Left lung (tissue), 10 donors: ENCODE results near the gene IGSF21. TPM values are rescaled to one million over a fixed set of nuclear protein-coding genes. Genes with fewer than 3 reads are reported as not detected.

Experiments used
- ATAC-seq: fragments of 200-7000 bp; cut with Tn5 transposase; one replicate; pipeline ENCODE4 v1.9.1; 2020; ENCODE audit warnings: moderate library complexity
- DNase-seq, 4 donors: peaks; one replicate each; pipeline ENCODE4 v3.0.0-alpha.2; 2013 to 2020
- H3K27ac ChIP-seq, 2 donors: fragments of 200-600 bp; sonication (generic) in 1 of 2; one replicate each; pipeline versions ENCODE4 v1.5.0 to v1.8.0; 2020 to 2021
- H3K27me3 ChIP-seq, 2 donors: fragments of 200-600 bp; sonication (generic) in 1 of 2; one replicate each; pipeline versions ENCODE4 v1.5.0 to v1.8.0; 2020 to 2021
- H3K36me3 ChIP-seq, 2 donors: fragments of 200-600 bp; sonication (generic) in 1 of 2; one replicate each; pipeline versions ENCODE4 v1.5.0 to v1.8.0; 2020 to 2021
- H3K4me1 ChIP-seq, 2 donors: fragments of 200-600 bp; one replicate each; pipeline ENCODE4 v1.8.0; 2021
- H3K4me3 ChIP-seq, 2 donors: fragments of 200-600 bp; sonication (generic) in 1 of 2; one replicate each; pipeline versions ENCODE4 v1.5.0 to v1.8.0; 2020 to 2021; ENCODE audit warnings: mild to moderate bottlenecking in 1 of 2
- H3K9me3 ChIP-seq, 2 donors: fragments of 200-600 bp; sonication (generic) in 1 of 2; one replicate each; pipeline versions ENCODE4 v1.5.0 to v1.8.0; 2020 to 2021
- CTCF ChIP-seq, 2 donors: fragments of 200-600 bp; sonication (generic) in 1 of 2; IDR thresholded peaks; one replicate each; pipeline versions ENCODE4 v1.5.0 to v1.8.0; 2021; ENCODE audit warnings: antibody characterized with exemption in 2 of 2
- intact Hi-C, 2 donors: fragments of 100-400 bp; cut with DNase I; formaldehyde crosslinking; loops; one replicate each; pipeline versions ENCODE4 v1.11.2 to v1.14.2; 2022
- polyA plus RNA-seq, 6 donors: library from polyadenylated mRNA; unstranded; fragments of 120-200 nt; gene quantifications; one replicate each; pipeline ENCODE4 v1.2.1, GENCODE V29; 2013; ENCODE audit not compliant: insufficient read length in 6 of 6
- total RNA-seq, 2 donors: library from RNA; stranded (reverse); fragmentation: NEBNext Ultra II Directional; extraction: Animal tissue kit (Norgen Biotek cat#: 25700); gene quantifications; one replicate each; pipeline ENCODE4 v1.2.1, GENCODE V29; 2021
- donor health status: DM: no; HTN: yes; CAD: no.
- donor health status: DM: no; HTN: no; CAD: no.

Gene IGSF21
- total and polyA plus RNA-seq, 8 donors: 0.14 to 1.2 (median 0.25) TPM; not detected in 2

- intact Hi-C loops: no loop called here
- no peak overlapping the region for H3K27ac ChIP-seq
- ATAC-seq: no peak
- no peaks in the 10 kb centered on the region for H3K36me3 ChIP-seq
- no peak for TF ChIP-seq CTCF (IDR thresholded peaks at IDR 0.05)
- H3K4me3 ChIP-seq: no peak overlapping the region
- no peak for DNase-seq
- H3K9me3 ChIP-seq: no peaks in the 10 kb centered on the region
- H3K27me3 ChIP-seq: peaks cover 67 to 94% of the 10 kb centered on the region in 2 donors
- peaks cover 0 to 11% of the 10 kb centered on the region in 2 donors for H3K4me1 ChIP-seq
Measured at GRCh38 chr1:18108299-18109057, 880 bp downstream of the IGSF21 start.

GRCh38 chr1:18109058-18109755, 1.6 kb downstream of the IGSF21 start:
- Histone ChIP-seq H3K27ac (no peak overlapping the region), H3K27me3 (peaks cover 67 to 100% of the 10 kb centered on the region in 2 donors), H3K36me3 (no peaks in the 10 kb centered on the region), H3K9me3 (no peaks in the 10 kb centered on the region), H3K4me1 (peaks cover 0 to 11% of the 10 kb centered on the region in 2 donors), H3K4me3 (no peak overlapping the region)
- no peak for ATAC-seq
- DNase-seq: no peak
- intact Hi-C loops: no loop called here
- TF ChIP-seq CTCF (IDR thresholded peaks at IDR 0.05): no peak

- H3K4me3 ChIP-seq: no peak overlapping the region
- peak in 1 of 4 donors; percentile 69 for DNase-seq
- intact Hi-C loops: no loop called here
Measured at GRCh38 chr1:18109756-18110597, 2.4 kb downstream of the IGSF21 start.

GRCh38 chr1:18110598-18110939, 3.0 kb downstream of the IGSF21 start:
- Histone ChIP-seq H3K4me1 (peaks cover 0 to 11% of the 10 kb centered on the region in 2 donors), H3K36me3 (no peaks in the 10 kb centered on the region), H3K27me3 (peaks cover 65 to 100% of the 10 kb centered on the region in 2 donors), H3K27ac (no peak overlapping the region), H3K9me3 (no peaks in the 10 kb centered on the region), H3K4me3 (no peak overlapping the region)
- ATAC-seq: no peak
- no peak for DNase-seq
- no peak for TF ChIP-seq CTCF (IDR thresholded peaks at IDR 0.05)
- intact Hi-C loops: no loop called here

More at GRCh38 chr1:18109756-18110597, 2.4 kb downstream of the IGSF21 start:
- Histone ChIP-seq H3K4me1 (peaks cover 0 to 11% of the 10 kb centered on the region in 2 donors), H3K27ac (no peak overlapping the region), H3K9me3 (no peaks in the 10 kb centered on the region), H3K27me3 (peaks cover 67 to 100% of the 10 kb centered on the region in 2 donors), H3K36me3 (no peaks in the 10 kb centered on the region)
- ATAC-seq: peak; percentile 44
- TF ChIP-seq CTCF (IDR thresholded peaks at IDR 0.05): no peak
